Heart right ventricle (tissue), 16 donors: ENCODE results near the gene LRSAM1. TPM values are rescaled to one million over a fixed set of nuclear protein-coding genes. Genes with fewer than 3 reads are reported as not detected.
A peak's percentile ranks its signal among the peaks of the same experiment; 100 is the strongest.

Experiments
- ATAC-seq, 8 donors: fragments of 200-7000 bp; cut with Tn5 transposase; one replicate each; pipeline ENCODE4 v1.9.1; 2020; ENCODE audit warnings: mild to moderate bottlenecking in 8 of 8, moderate library complexity in 8 of 8, moderate number of reproducible peaks in 1 of 8
- DNase-seq, 2 donors: peaks; one replicate each; pipeline ENCODE4 v3.0.0-alpha.2; 2020
- H3K27ac ChIP-seq, 10 donors: fragments of 200-600 bp; sonication (generic) in 2 of 10; one replicate each; pipeline versions ENCODE4 v1.5.0 to v1.8.0; 2020 to 2022; ENCODE audit warnings: mild to moderate bottlenecking in 3 of 10
- H3K27me3 ChIP-seq, 7 donors: fragments of 200-600 bp; one replicate each; pipeline ENCODE4 v1.8.0; 2021 to 2022; ENCODE audit warnings: mild to moderate bottlenecking in 2 of 7
- H3K36me3 ChIP-seq, 9 donors: fragments of 200-600 bp; sonication (generic) in 1 of 9; one replicate each; pipeline versions ENCODE4 v1.5.0 to v1.8.0; 2020 to 2022; ENCODE audit warnings: mild to moderate bottlenecking in 2 of 9
- H3K4me1 ChIP-seq, 9 donors: fragments of 200-600 bp; sonication (generic) in 1 of 9; one replicate each; pipeline versions ENCODE4 v1.5.0 to v1.8.0; 2020 to 2022; ENCODE audit warnings: mild to moderate bottlenecking in 4 of 9
- H3K4me3 ChIP-seq, 10 donors: fragments of 200-600 bp; sonication (generic) in 2 of 10; one replicate each; pipeline versions ENCODE4 v1.5.0 to v1.8.0; 2020 to 2022; ENCODE audit warnings: mild to moderate bottlenecking in 7 of 10, moderate library complexity in 2 of 10
- H3K9me3 ChIP-seq, 11 donors: fragments of 200-600 bp in 10 of 11; sonication (generic) in 2 of 11; one replicate each; pipeline versions ENCODE4 v1.5.0 to v1.8.0; 2013 to 2022; ENCODE audit warnings: mild to moderate bottlenecking in 2 of 11, control low read depth in 1 of 11, moderate library complexity in 1 of 11
- CTCF ChIP-seq, 9 donors: fragments of 200-600 bp; sonication (generic) in 2 of 9; IDR thresholded peaks; one replicate each; pipeline versions ENCODE4 v1.5.0 to v1.8.0; 2021 to 2022; ENCODE audit warnings: antibody characterized with exemption in 9 of 9, mild to moderate bottlenecking in 5 of 9, moderate library complexity in 1 of 9
- WGBS, 2 donors: extraction: QIAGEN DNeasy Blood & Tissue Kit; methylation state at CpG; one replicate each; pipeline ENCODE4 v1.1.7; 2013; ENCODE audit warnings: inconsistent platforms in 1 of 2; 5-methylcytosine and 5-hydroxymethylcytosine counted together
- intact Hi-C, 10 donors: fragments of 100-400 bp; cut with DNase I; formaldehyde crosslinking; loops; one replicate each; pipeline versions ENCODE4 v1.11.1 to v1.14.2; 2022
- polyA plus RNA-seq, 2 donors: library from polyadenylated mRNA; stranded (reverse); fragments of 200-250 nt; gene quantifications; one replicate each; pipeline ENCODE4 v1.2.3, GENCODE V29; 2013
- total RNA-seq, 10 donors: library from RNA; stranded (reverse); fragmentation: NEBNext Ultra II Directional in 3 of 10; extraction: Animal tissue kit (Norgen Biotek cat#: 25700) in 3 of 10; gene quantifications; one replicate each; pipeline versions ENCODE4 v1.2.1 to v1.2.4, GENCODE V29; 2021 to 2023
- donor health status: Arrhythmogenic right ventricular cardiomyopathy.
- donor health status: ischemic (EF 13 %, LVEDD 7.1; RV severe dilation, severe dysfunction).
- donor health status: healthy with polysubstance abuse.
- donor health status: DM: no; HTN: yes; CAD: no.
- donor health status: DM: no; HTN: no; CAD: no.
- donor health status: ischemic (EF 25% LVEDD 6.9; RV normal size, moderate dysfunction).
- donor health status: ischemic (EF 25% LVEDD 5.7; RV mildly dilated, moderate dysfunction).
- donor health status: healthy.
- donor health status: DM: yes; HTN: yes; CAD: no.
- donor health status: Ischemic cardiomyopathy.
- donor health status: ischemic (EF 35%, LVEDD 5.7; RV mildly dilated, moderate dysfunction).
- donor health status: nonischemic (EF 11% LVEDD 7.7; RV severe dilation, severe dysfunction).
- donor health status: DM: yes; HTN: yes; CAD: no.
- donor health status: PGD.
- donor health status: ischemic (EF 29% LVEDD 5.4; RV normal size, mild dysfunction).
- donor health status: nonischemic (EF 23%, LVEDD 6.1; RV moderate dilation, normal function).

LRSAM1 gene
- total and polyA plus RNA-seq, 12 donors = 21.2 to 59.9 (median 29.5) TPM

DNA sequence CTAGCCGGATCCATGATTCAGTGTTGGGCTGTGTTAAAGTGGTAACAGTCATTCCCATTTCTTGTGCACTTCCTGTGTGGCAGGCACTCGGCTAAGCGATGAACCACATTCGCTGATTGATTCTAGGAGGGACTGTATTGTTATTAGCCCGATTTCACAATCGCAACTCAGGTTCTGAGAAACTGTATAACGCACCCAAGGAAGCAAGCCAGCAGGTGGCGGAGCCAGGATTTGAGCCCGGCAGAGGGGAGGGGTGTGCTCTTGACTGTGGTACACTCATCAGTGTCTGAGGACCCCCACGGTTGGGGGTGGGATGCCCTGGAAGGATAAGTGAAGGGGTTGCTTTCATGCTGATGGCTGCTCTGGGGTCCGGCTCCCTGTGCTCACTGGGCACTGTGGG, 34.7 kb downstream of the LRSAM1 start:
- no peaks in the 10 kb centered on the region for H3K4me1 ChIP-seq
- ATAC-seq = peak in 1 of 8 donors; percentile 37

GRCh38 chr9:127488946-127489345, 37.6 kb downstream of the LRSAM1 start:
- Histone ChIP-seq H3K4me3 (no peak overlapping the region), H3K27ac (no peak overlapping the region), H3K27me3 (no peaks in the 10 kb centered on the region), H3K4me1 (peaks cover 0 to 15% (median 2%) of the 10 kb centered on the region in 9 donors), H3K36me3 (peaks cover 0 to 100% (median 32%) of the 10 kb centered on the region in 9 donors), H3K9me3 (no peaks in the 10 kb centered on the region)
- DNase-seq = no peak
- 83 to 90% methylated on average over 8 of the region's 8 CpGs for WGBS, 2 donors
- intact Hi-C loops = no loop called here
- ATAC-seq = no peak
- TF ChIP-seq CTCF (IDR thresholded peaks at IDR 0.05) = no peak

More for the DNA sequence above, 34.7 kb downstream of the LRSAM1 start:
- peaks cover 0 to 100% (median 40%) of the 10 kb centered on the region in 9 donors for H3K36me3 ChIP-seq
- no peak for TF ChIP-seq CTCF (IDR thresholded peaks at IDR 0.05)
- H3K9me3 ChIP-seq = no peaks in the 10 kb centered on the region
- no peak for DNase-seq
- no peak overlapping the region for H3K27ac ChIP-seq
- no peaks in the 10 kb centered on the region for H3K27me3 ChIP-seq
- WGBS, 2 donors = 90 to 91% methylated on average over 11 of the region's 11 CpGs
- intact Hi-C loops = no loop called here
- no peak overlapping the region for H3K4me3 ChIP-seq

GRCh38 chr9:127489471-127490115, 38.3 kb downstream of the LRSAM1 start:
- no peak for TF ChIP-seq CTCF (IDR thresholded peaks at IDR 0.05)
- intact Hi-C loops = loop anchor here in 1 of 10 donors (10.0 kb wide), 1 partner anchor 205 kb away; no protein-coding TSS in a partner anchor
- Histone ChIP-seq H3K9me3 (no peaks in the 10 kb centered on the region), H3K36me3 (peaks cover 0 to 100% (median 32%) of the 10 kb centered on the region in 9 donors), H3K4me3 (no peak overlapping the region), H3K27me3 (no peaks in the 10 kb centered on the region), H3K4me1 (peaks cover 0 to 22% (median 7%) of the 10 kb centered on the region in 9 donors), H3K27ac (no peak overlapping the region)
- ATAC-seq (no peak), DNase-seq (no peak)
- WGBS, 2 donors = 78 to 81% methylated on average over 22 of the region's 22 CpGs

DNA sequence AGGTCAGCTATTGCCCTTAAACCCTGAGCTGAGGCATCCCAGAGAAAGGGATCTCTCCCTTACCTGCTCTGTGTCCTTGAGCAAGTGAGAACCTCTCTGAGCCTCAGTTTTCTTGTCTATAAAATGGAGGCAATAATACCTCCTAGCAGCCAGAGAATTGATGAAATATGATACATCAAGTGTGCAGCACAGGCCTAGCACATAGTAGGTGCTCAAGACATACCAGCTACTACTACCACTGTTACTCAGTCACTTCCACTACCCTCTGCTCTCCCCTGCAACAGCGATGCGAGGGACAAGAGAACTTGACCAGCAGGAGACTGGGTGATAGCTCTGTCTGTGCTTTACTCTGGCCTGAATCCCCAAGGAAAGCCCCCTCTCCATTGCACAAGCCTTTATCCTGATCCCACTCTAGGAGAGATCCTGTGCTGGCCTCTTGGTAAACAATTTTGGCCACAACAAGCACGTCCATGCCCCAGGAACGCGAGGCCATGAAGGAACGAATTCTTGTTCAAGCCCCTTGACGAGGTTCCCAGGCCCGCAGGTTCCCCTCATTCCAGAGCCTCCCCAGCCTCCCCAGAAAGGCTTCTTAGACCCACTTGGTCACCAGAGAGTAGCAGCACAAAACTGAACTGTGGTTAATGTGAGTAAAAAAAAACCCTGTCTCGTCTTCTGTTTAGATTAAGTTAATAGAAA, 39.4 kb downstream of the LRSAM1 start:
- H3K36me3 ChIP-seq = peaks cover 0 to 100% (median 27%) of the 10 kb centered on the region in 9 donors
- H3K27me3 ChIP-seq = no peaks in the 10 kb centered on the region
- intact Hi-C loops = loop anchor here in 1 of 10 donors (10.0 kb wide), 1 partner anchor 204 kb away; no protein-coding TSS in a partner anchor
- ATAC-seq (no peak), DNase-seq (no peak)
- no peak overlapping the region for H3K4me3 ChIP-seq
- TF ChIP-seq CTCF (IDR thresholded peaks at IDR 0.05) = no peak
- H3K9me3 ChIP-seq = no peaks in the 10 kb centered on the region
- peaks cover 0 to 33% (median 17%) of the 10 kb centered on the region in 9 donors for H3K4me1 ChIP-seq
- WGBS, 2 donors = 93 to 96% methylated on average over 9 of the region's 9 CpGs
- no peak overlapping the region for H3K27ac ChIP-seq
